Liver (tissue), 9 donors: ENCODE data around the gene FARP1. TPM values are rescaled to one million over a fixed set of nuclear protein-coding genes. Genes with fewer than 3 reads are reported as not detected.

Experiments used
- DNase-seq: peaks from one replicate; pipeline ENCODE4 v3.0.0-alpha.2; 2017; ENCODE audit warnings: low spot score
- H3K27ac ChIP-seq, 2 donors: one replicate each; pipeline ENCODE4 v1.7.0; 2013; ENCODE audit warnings: inconsistent platforms in 2 of 2, low read length in 2 of 2, control low read depth in 1 of 2, low read depth in 1 of 2, mild to moderate bottlenecking in 1 of 2
- H3K27me3 ChIP-seq, 4 donors: one replicate each; pipeline versions ENCODE4 v1.6.1 to v1.7.0; 2013; ENCODE audit warnings: low read length in 3 of 4, inconsistent platforms in 1 of 4, mild to moderate bottlenecking in 1 of 4, moderate library complexity in 1 of 4; ENCODE audit not compliant: control insufficient read depth in 4 of 4, insufficient read depth in 4 of 4
- H3K36me3 ChIP-seq, 4 donors: one replicate each; pipeline versions ENCODE4 v1.6.1 to v1.7.0; 2013; ENCODE audit warnings: low read length in 3 of 4, mild to moderate bottlenecking in 3 of 4, low read depth in 1 of 4, moderate library complexity in 1 of 4; ENCODE audit not compliant: control insufficient read depth in 4 of 4, insufficient read depth in 3 of 4
- H3K4me1 ChIP-seq, 4 donors: one replicate each; pipeline versions ENCODE4 v1.6.1 to v1.7.0; 2013; ENCODE audit warnings: low read length in 3 of 4, mild to moderate bottlenecking in 3 of 4, moderate library complexity in 1 of 4; ENCODE audit not compliant: control insufficient read depth in 4 of 4, insufficient read depth in 4 of 4
- H3K4me3 ChIP-seq, 3 donors: one replicate each; pipeline versions ENCODE4 v1.6.1 to v1.7.0; 2013; ENCODE audit warnings: low read length in 3 of 3, control low read depth in 1 of 3, low read depth in 1 of 3, mild to moderate bottlenecking in 1 of 3
- H3K9ac ChIP-seq, 2 donors: one replicate each; pipeline ENCODE4 v1.7.0; 2013; ENCODE audit warnings: low read length in 2 of 2, mild to moderate bottlenecking in 2 of 2, moderate library complexity in 2 of 2, control low read depth in 1 of 2, low read depth in 1 of 2
- H3K9me3 ChIP-seq, 4 donors: one replicate each; pipeline versions ENCODE4 v1.6.1 to v1.7.0; 2013; ENCODE audit warnings: low read length in 3 of 4; ENCODE audit not compliant: control insufficient read depth in 4 of 4
- ATF3 ChIP-seq: IDR thresholded peaks from 2 replicates; pipeline ENCODE4 v1.6.1; 2016; ENCODE audit warnings: antibody characterized with exemption
- EGR1 ChIP-seq, 2 donors: IDR thresholded peaks; 2 replicates each; pipeline ENCODE4 v1.6.1; 2016 to 2018; ENCODE audit warnings: antibody characterized with exemption in 2 of 2, low read depth in 2 of 2
- FOXA1 ChIP-seq: IDR thresholded peaks from 2 replicates; pipeline ENCODE4 v1.6.1; 2016; ENCODE audit warnings: antibody characterized with exemption
- FOXA2 ChIP-seq: IDR thresholded peaks from 2 replicates; pipeline ENCODE4 v1.6.1; 2016; ENCODE audit warnings: antibody characterized with exemption
- GABPA ChIP-seq, 2 donors: IDR thresholded peaks in 1 of 2; conservative IDR thresholded peaks in 1 of 2; 2 replicates each; pipeline ENCODE4 v1.6.1; 2016; ENCODE audit warnings: antibody characterized with exemption in 2 of 2, mild to moderate bottlenecking in 1 of 2, moderate library complexity in 1 of 2
- HNF4A ChIP-seq, 2 donors: conservative IDR thresholded peaks; 2 replicates each; pipeline ENCODE4 v1.6.1; 2016; ENCODE audit warnings: antibody characterized with exemption in 2 of 2, mild to moderate bottlenecking in 2 of 2
- HNF4G ChIP-seq: IDR thresholded peaks from 2 replicates; pipeline ENCODE4 v1.6.1; 2016; ENCODE audit warnings: antibody characterized with exemption
- JUND ChIP-seq, 2 donors: IDR thresholded peaks; 2 replicates each; pipeline ENCODE4 v1.6.1; 2016; ENCODE audit warnings: antibody characterized with exemption in 2 of 2
- NR2F2 ChIP-seq: IDR thresholded peaks from 2 replicates; pipeline ENCODE4 v1.6.1; 2016; ENCODE audit warnings: antibody characterized with exemption
- RAD21 ChIP-seq, 2 donors: IDR thresholded peaks; 2 replicates each; pipeline ENCODE4 v1.6.1; 2016; ENCODE audit warnings: antibody characterized with exemption in 2 of 2, mild to moderate bottlenecking in 2 of 2
- RXRA ChIP-seq, 2 donors: IDR thresholded peaks; 2 replicates each; pipeline ENCODE4 v1.6.1; 2017 to 2018; ENCODE audit warnings: antibody characterized with exemption in 2 of 2, mild to moderate bottlenecking in 1 of 2
- SP1 ChIP-seq: IDR thresholded peaks from 2 replicates; pipeline ENCODE4 v1.6.1; 2018; ENCODE audit warnings: antibody characterized with exemption, mild to moderate bottlenecking
- TAF1 ChIP-seq: conservative IDR thresholded peaks from 2 replicates; pipeline ENCODE4 v1.6.1; 2016; ENCODE audit warnings: antibody characterized with exemption, mild to moderate bottlenecking
- YY1 ChIP-seq: IDR thresholded peaks from 2 replicates; pipeline ENCODE4 v1.6.1; 2016; ENCODE audit warnings: antibody characterized with exemption, mild to moderate bottlenecking
- WGBS: extraction: QIAGEN DNeasy Blood & Tissue Kit; methylation state at CpG from one replicate; pipeline ENCODE4 v1.1.7; 2013; 5-methylcytosine and 5-hydroxymethylcytosine counted together
- polyA plus RNA-seq, 2 donors: library from polyadenylated mRNA; stranded (reverse) in 1 of 2; unstranded in 1 of 2; fragments of 200-250 nt in 1 of 2; fragments of >200 nt in 1 of 2; fragmentation: Nextera tagmentation in 1 of 2; extraction: Ambion mirVana in 1 of 2; gene quantifications; one replicate each; pipeline versions ENCODE4 v1.2.1 to v1.2.3, GENCODE V29; 2013 to 2015
- total RNA-seq, 2 donors: library from RNA; depleted of rRNA; stranded (reverse); fragments of >200 nt; gene quantifications; one replicate each; pipeline ENCODE4 v1.2.3, GENCODE V29; 2014
- TF ChIP-seq, protein P1 (sequence below): IDR thresholded peaks from 2 replicates; pipeline ENCODE4 v1.6.1; 2016; ENCODE audit warnings: antibody characterized with exemption, mild to moderate bottlenecking
- TF ChIP-seq, protein P2 (sequence below): IDR thresholded peaks from 2 replicates; pipeline ENCODE4 v1.6.1; 2016; ENCODE audit warnings: antibody characterized with exemption
- TF ChIP-seq, protein P3 (sequence below): fragments of 150-350 bp; IDR thresholded peaks from 2 replicates; pipeline ENCODE4 v1.5.1; 2017; ENCODE audit warnings: improper control_type of control experiment, low read depth, low read length; ENCODE audit not compliant: missing input control
- TF ChIP-seq, protein P4 (sequence below): IDR thresholded peaks from 2 replicates; pipeline ENCODE4 v1.6.1; 2016; ENCODE audit warnings: antibody characterized with exemption
- donor health status: healthy.
- donor health status: healthy.
- donor health status: healthy.
- donor health status: healthy.
- donor health status: healthy.

Gene FARP1
- total and polyA plus RNA-seq, 4 donors = 28.4 to 62.6 (median 39.8) TPM

- 58% methylated on average over 10 of the region's 10 CpGs for WGBS
- no peak for DNase-seq
- no peaks in the 10 kb centered on the region for H3K9me3 ChIP-seq
- H3K4me1 ChIP-seq = peaks cover 12 to 46% (median 35%) of the 10 kb centered on the region in 4 donors
- H3K9ac ChIP-seq = no peak overlapping the region
- H3K27me3 ChIP-seq = no peaks in the 10 kb centered on the region
- TF ChIP-seq, protein P1, sequence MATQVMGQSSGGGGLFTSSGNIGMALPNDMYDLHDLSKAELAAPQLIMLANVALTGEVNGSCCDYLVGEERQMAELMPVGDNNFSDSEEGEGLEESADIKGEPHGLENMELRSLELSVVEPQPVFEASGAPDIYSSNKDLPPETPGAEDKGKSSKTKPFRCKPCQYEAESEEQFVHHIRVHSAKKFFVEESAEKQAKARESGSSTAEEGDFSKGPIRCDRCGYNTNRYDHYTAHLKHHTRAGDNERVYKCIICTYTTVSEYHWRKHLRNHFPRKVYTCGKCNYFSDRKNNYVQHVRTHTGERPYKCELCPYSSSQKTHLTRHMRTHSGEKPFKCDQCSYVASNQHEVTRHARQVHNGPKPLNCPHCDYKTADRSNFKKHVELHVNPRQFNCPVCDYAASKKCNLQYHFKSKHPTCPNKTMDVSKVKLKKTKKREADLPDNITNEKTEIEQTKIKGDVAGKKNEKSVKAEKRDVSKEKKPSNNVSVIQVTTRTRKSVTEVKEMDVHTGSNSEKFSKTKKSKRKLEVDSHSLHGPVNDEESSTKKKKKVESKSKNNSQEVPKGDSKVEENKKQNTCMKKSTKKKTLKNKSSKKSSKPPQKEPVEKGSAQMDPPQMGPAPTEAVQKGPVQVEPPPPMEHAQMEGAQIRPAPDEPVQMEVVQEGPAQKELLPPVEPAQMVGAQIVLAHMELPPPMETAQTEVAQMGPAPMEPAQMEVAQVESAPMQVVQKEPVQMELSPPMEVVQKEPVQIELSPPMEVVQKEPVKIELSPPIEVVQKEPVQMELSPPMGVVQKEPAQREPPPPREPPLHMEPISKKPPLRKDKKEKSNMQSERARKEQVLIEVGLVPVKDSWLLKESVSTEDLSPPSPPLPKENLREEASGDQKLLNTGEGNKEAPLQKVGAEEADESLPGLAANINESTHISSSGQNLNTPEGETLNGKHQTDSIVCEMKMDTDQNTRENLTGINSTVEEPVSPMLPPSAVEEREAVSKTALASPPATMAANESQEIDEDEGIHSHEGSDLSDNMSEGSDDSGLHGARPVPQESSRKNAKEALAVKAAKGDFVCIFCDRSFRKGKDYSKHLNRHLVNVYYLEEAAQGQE = peak; percentile 87
- TF ChIP-seq HNF4A (conservative IDR thresholded peaks at IDR 0.05) = peak; percentile 90 to 91
- TF ChIP-seq, protein P2, sequence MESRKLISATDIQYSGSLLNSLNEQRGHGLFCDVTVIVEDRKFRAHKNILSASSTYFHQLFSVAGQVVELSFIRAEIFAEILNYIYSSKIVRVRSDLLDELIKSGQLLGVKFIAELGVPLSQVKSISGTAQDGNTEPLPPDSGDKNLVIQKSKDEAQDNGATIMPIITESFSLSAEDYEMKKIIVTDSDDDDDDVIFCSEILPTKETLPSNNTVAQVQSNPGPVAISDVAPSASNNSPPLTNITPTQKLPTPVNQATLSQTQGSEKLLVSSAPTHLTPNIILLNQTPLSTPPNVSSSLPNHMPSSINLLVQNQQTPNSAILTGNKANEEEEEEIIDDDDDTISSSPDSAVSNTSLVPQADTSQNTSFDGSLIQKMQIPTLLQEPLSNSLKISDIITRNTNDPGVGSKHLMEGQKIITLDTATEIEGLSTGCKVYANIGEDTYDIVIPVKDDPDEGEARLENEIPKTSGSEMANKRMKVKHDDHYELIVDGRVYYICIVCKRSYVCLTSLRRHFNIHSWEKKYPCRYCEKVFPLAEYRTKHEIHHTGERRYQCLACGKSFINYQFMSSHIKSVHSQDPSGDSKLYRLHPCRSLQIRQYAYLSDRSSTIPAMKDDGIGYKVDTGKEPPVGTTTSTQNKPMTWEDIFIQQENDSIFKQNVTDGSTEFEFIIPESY = peak; percentile 98
- TF ChIP-seq GABPA (IDR thresholded peaks at IDR 0.05 in 1 of 2, conservative IDR thresholded peaks at IDR 0.05 in 1 of 2) = peak in 1 of 2 donors; percentile 40
- TF ChIP-seq, protein P3, sequence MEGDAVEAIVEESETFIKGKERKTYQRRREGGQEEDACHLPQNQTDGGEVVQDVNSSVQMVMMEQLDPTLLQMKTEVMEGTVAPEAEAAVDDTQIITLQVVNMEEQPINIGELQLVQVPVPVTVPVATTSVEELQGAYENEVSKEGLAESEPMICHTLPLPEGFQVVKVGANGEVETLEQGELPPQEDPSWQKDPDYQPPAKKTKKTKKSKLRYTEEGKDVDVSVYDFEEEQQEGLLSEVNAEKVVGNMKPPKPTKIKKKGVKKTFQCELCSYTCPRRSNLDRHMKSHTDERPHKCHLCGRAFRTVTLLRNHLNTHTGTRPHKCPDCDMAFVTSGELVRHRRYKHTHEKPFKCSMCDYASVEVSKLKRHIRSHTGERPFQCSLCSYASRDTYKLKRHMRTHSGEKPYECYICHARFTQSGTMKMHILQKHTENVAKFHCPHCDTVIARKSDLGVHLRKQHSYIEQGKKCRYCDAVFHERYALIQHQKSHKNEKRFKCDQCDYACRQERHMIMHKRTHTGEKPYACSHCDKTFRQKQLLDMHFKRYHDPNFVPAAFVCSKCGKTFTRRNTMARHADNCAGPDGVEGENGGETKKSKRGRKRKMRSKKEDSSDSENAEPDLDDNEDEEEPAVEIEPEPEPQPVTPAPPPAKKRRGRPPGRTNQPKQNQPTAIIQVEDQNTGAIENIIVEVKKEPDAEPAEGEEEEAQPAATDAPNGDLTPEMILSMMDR = no peak
- TF ChIP-seq YY1 = peak; percentile 80
- TF ChIP-seq, protein P4, sequence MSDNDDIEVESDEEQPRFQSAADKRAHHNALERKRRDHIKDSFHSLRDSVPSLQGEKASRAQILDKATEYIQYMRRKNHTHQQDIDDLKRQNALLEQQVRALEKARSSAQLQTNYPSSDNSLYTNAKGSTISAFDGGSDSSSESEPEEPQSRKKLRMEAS = peak; percentile 94
- peak; percentile 69 to 80 for TF ChIP-seq JUND (IDR thresholded peaks at IDR 0.05)
- no peak for TF ChIP-seq ATF3
- TF ChIP-seq SP1 = peak; percentile 89
- TF ChIP-seq TAF1 = peak; percentile 63
- peak; percentile 54 for TF ChIP-seq FOXA2
- peak in 1 of 2 donors; percentile 68 for TF ChIP-seq EGR1 (IDR thresholded peaks at IDR 0.05; ENCODE audit: low read depth in 2 of 2)
- peak; percentile 75 for TF ChIP-seq FOXA1
- peak; percentile 79 for TF ChIP-seq NR2F2
- peak; percentile 90 to 95 for TF ChIP-seq RXRA (IDR thresholded peaks at IDR 0.05)
- TF ChIP-seq RAD21 (IDR thresholded peaks at IDR 0.05) = peak; percentile 65 to 71
- TF ChIP-seq HNF4G = peak; percentile 45
- no peak overlapping the region for H3K4me3 ChIP-seq
- H3K27ac ChIP-seq = peak overlapping the region; percentile 54 to 59
- no peaks in the 10 kb centered on the region for H3K36me3 ChIP-seq
Measured at GRCh38 chr13:98265692-98266551, 123.0 kb downstream of the FARP1 start.
